Panc1 (cell line): ENCODE data around the gene PCSK1N.

Experiments
- POLR2AphosphoS5 ChIP-seq: IDR thresholded peaks from 2 replicates; pipeline ENCODE4 v1.6.1; 2012; ENCODE audit warnings: mild to moderate bottlenecking, low read depth, low read length, moderate library complexity
- TF ChIP-seq, protein P1 (sequence below): fragments of 450-650 bp; IDR thresholded peaks from 2 replicates; pipeline ENCODE4 v1.5.1; 2017; ENCODE audit warnings: mild to moderate bottlenecking

- TF ChIP-seq, protein P1, sequence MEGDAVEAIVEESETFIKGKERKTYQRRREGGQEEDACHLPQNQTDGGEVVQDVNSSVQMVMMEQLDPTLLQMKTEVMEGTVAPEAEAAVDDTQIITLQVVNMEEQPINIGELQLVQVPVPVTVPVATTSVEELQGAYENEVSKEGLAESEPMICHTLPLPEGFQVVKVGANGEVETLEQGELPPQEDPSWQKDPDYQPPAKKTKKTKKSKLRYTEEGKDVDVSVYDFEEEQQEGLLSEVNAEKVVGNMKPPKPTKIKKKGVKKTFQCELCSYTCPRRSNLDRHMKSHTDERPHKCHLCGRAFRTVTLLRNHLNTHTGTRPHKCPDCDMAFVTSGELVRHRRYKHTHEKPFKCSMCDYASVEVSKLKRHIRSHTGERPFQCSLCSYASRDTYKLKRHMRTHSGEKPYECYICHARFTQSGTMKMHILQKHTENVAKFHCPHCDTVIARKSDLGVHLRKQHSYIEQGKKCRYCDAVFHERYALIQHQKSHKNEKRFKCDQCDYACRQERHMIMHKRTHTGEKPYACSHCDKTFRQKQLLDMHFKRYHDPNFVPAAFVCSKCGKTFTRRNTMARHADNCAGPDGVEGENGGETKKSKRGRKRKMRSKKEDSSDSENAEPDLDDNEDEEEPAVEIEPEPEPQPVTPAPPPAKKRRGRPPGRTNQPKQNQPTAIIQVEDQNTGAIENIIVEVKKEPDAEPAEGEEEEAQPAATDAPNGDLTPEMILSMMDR: no peak
- no peak for TF ChIP-seq POLR2AphosphoS5
These were observed 3.5 kb downstream of the PCSK1N start for GRCh38 chrX:48831909-48832291.
